GM23338 (cell line): ENCODE results near the gene DLL1. TPM values are rescaled to one million over a fixed set of nuclear protein-coding genes. Genes with fewer than 3 reads are reported as not detected.

ENCODE experiments used
- ATAC-seq: fragments of 200-7000 bp; cut with Tn5 transposase; 3 replicates; pipeline ENCODE4 v1.9.1; 2020
- DNase-seq: peaks from one replicate; pipeline ENCODE4 v3.0.0-alpha.2; 2015; ENCODE audit warnings: low spot score
- H2AFZ ChIP-seq: fragments of 200-600 bp; sonication (generic); 2 replicates; pipeline ENCODE4 v1.8.0; 2016; ENCODE audit warnings: antibody characterized with exemption, mild to moderate bottlenecking, moderate library complexity
- H3F3A ChIP-seq: fragments of 200-600 bp; sonication (generic); replicated peaks from 2 replicates; pipeline ENCODE4 v1.8.0; 2017; ENCODE audit warnings: antibody characterized with exemption, mixed run types, low read depth
- H3K27ac ChIP-seq: fragments of 200-600 bp; sonication (generic); 2 replicates; pipeline ENCODE4 v1.6.1; 2016; ENCODE audit warnings: low read depth
- H3K27me3 ChIP-seq: fragments of 200-600 bp; sonication (generic); 2 replicates; pipeline ENCODE4 v1.8.0; 2016; ENCODE audit warnings: mild to moderate bottlenecking, mixed run types, moderate library complexity; ENCODE audit not compliant: insufficient read depth
- H3K36me3 ChIP-seq: fragments of 200-600 bp; sonication (generic); 2 replicates; pipeline ENCODE4 v1.8.0; 2016; ENCODE audit warnings: mild to moderate bottlenecking; ENCODE audit not compliant: insufficient read depth
- H3K4me1 ChIP-seq: fragments of 200-600 bp; sonication (generic); 2 replicates; pipeline ENCODE4 v1.8.0; 2016; ENCODE audit warnings: mild to moderate bottlenecking, moderate library complexity; ENCODE audit not compliant: insufficient read depth
- H3K4me2 ChIP-seq: fragments of 200-600 bp; sonication (generic); 2 replicates; pipeline ENCODE4 v1.7.1; 2017; ENCODE audit warnings: mixed run types
- H3K4me3 ChIP-seq: fragments of 200-600 bp; sonication (generic); 2 replicates; pipeline ENCODE4 v1.6.1; 2016; ENCODE audit warnings: mixed run types
- H3K79me2 ChIP-seq: fragments of 200-600 bp; sonication (generic); replicated peaks from 2 replicates; pipeline ENCODE4 v1.8.0; 2017; ENCODE audit warnings: mild to moderate bottlenecking; ENCODE audit not compliant: insufficient read depth
- H3K9me2 ChIP-seq: fragments of 200-600 bp; sonication (generic); 2 replicates; pipeline ENCODE4 v1.8.0; 2017; ENCODE audit not compliant: insufficient read depth
- H4K20me1 ChIP-seq: fragments of 200-600 bp; sonication (generic); replicated peaks from 2 replicates; pipeline ENCODE4 v1.8.0; 2017; ENCODE audit warnings: mild to moderate bottlenecking; ENCODE audit not compliant: insufficient read depth
- H3K27ac Mint-ChIP-seq: 2 replicates; pipeline ENCODE4 v1.8.0; 2020; ENCODE audit warnings: inconsistent platforms, mild to moderate bottlenecking, moderate library complexity, mixed read lengths
- H3K27me3 Mint-ChIP-seq: 3 replicates; pipeline ENCODE4 v1.8.0; 2022; ENCODE audit warnings: low read depth, mild to moderate bottlenecking, moderate library complexity, mixed read lengths, inconsistent platforms; ENCODE audit not compliant: insufficient read depth, poor library complexity
- H3K36me3 Mint-ChIP-seq: 3 replicates; pipeline ENCODE4 v1.8.0; 2021; ENCODE audit warnings: low read depth, mild to moderate bottlenecking, inconsistent platforms, moderate library complexity, mixed read lengths
- H3K4me1 Mint-ChIP-seq: 3 replicates; pipeline ENCODE4 v1.8.0; 2020; ENCODE audit warnings: mild to moderate bottlenecking, inconsistent platforms, mixed read lengths
- H3K4me3 Mint-ChIP-seq: 3 replicates; pipeline ENCODE4 v1.8.0; 2021; ENCODE audit warnings: moderate library complexity, mild to moderate bottlenecking, inconsistent platforms, mixed read lengths
- H3K9me3 Mint-ChIP-seq: 3 replicates; pipeline ENCODE4 v1.8.0; 2020; ENCODE audit warnings: moderate library complexity, mild to moderate bottlenecking, inconsistent platforms, mixed read lengths
- CREB1 ChIP-seq: fragments of 250-450 bp; sonication (Bioruptor Pico); IDR thresholded peaks from 2 replicates; pipeline ENCODE4 v1.5.0; 2020; ENCODE audit warnings: low read depth, mild to moderate bottlenecking, moderate library complexity
- ETS1 ChIP-seq: IDR thresholded peaks from 2 replicates; pipeline ENCODE4 v1.6.1; 2016; ENCODE audit warnings: antibody characterized with exemption
- EZH2 ChIP-seq: fragments of 200-600 bp; sonication (generic); IDR thresholded peaks from one replicate; pipeline ENCODE4 v1.8.0; 2017; ENCODE audit warnings: antibody characterized with exemption, mild to moderate bottlenecking, low read depth; ENCODE audit not compliant: unreplicated experiment
- EZH2phosphoT487 ChIP-seq: fragments of 200-600 bp; sonication (generic); IDR thresholded peaks from one replicate; pipeline ENCODE4 v1.8.1; 2018; ENCODE audit warnings: antibody characterized with exemption; ENCODE audit not compliant: unreplicated experiment
- JUNB ChIP-seq: IDR thresholded peaks from one replicate; pipeline ENCODE4 v1.6.1; 2016; ENCODE audit warnings: antibody characterized with exemption; ENCODE audit not compliant: unreplicated experiment
- POLR2AphosphoS5 ChIP-seq: IDR thresholded peaks from 2 replicates; pipeline ENCODE4 v1.6.1; 2016; ENCODE audit warnings: antibody characterized with exemption, low read depth
- REST ChIP-seq: IDR thresholded peaks from one replicate; pipeline ENCODE4 v1.6.1; 2018; ENCODE audit warnings: antibody characterized with exemption; ENCODE audit not compliant: unreplicated experiment
- STAT1 ChIP-seq: IDR thresholded peaks from one replicate; pipeline ENCODE4 v1.6.1; 2016; ENCODE audit warnings: antibody characterized with exemption; ENCODE audit not compliant: unreplicated experiment
- ZNF331 ChIP-seq: fragments of 250-450 bp; sonication (Bioruptor Pico); IDR thresholded peaks from 2 replicates; pipeline ENCODE4 v1.5.0; 2020; ENCODE audit warnings: low read depth, mild to moderate bottlenecking, moderate library complexity
- polyA plus RNA-seq: library from polyadenylated mRNA; unstranded; fragments of >200 nt; fragmentation: Nextera tagmentation; extraction: Ambion mirVana; gene quantifications from 2 replicates; pipeline ENCODE4 v1.2.1, GENCODE V29; 2016
- total RNA-seq: library from RNA; depleted of rRNA; stranded (reverse); fragments of >200 nt; shearing (Covaris generic); gene quantifications from 2 replicates; pipeline ENCODE4 v1.2.3, GENCODE V29; 2014

The DLL1 gene
- total and polyA plus RNA-seq, 2 experiments from 2014 or later: 2.2 to 4.6 TPM

- H3K79me2 ChIP-seq: no peaks in the 10 kb centered on the region
- no peak overlapping the region for H3K27ac ChIP-seq
- DNase-seq: no peak
- Mint-ChIP-seq H3K4me3 (no peak overlapping the region), H3K27ac (no peak overlapping the region), H3K9me3 (no peaks in the 10 kb centered on the region), H3K27me3 (peaks cover 8% of the 10 kb centered on the region), H3K4me1 (peaks cover 19% of the 10 kb centered on the region), H3K36me3 (no peaks in the 10 kb centered on the region; the same call in 2 of the 3 replicates)
- H3F3A ChIP-seq: no peaks in the 10 kb centered on the region
- H3K4me1 ChIP-seq: no peaks in the 10 kb centered on the region
- ATAC-seq: no peak
- no peak overlapping the region for H3K4me2 ChIP-seq
- H2AFZ ChIP-seq: no peak overlapping the region
- no peaks in the 10 kb centered on the region for H3K36me3 ChIP-seq
- H4K20me1 ChIP-seq: no peaks in the 10 kb centered on the region
- TF ChIP-seq ZNF331 (CRISPR knock-in tag) (no peak), REST (no peak), ETS1 (no peak), POLR2AphosphoS5 (no peak), EZH2phosphoT487 (no peak), EZH2 (no peak)
- no peaks in the 10 kb centered on the region for H3K27me3 ChIP-seq
- no peak overlapping the region for H3K4me3 ChIP-seq
- no peaks in the 10 kb centered on the region for H3K9me2 ChIP-seq
Measured at GRCh38 chr6:170248861-170249600, 41.8 kb downstream of the DLL1 start.

- ATAC-seq: peak; percentile 12; the same call in 2 of the 3 replicates
- peak overlapping the region; percentile 88; the same call in 1 of the 2 replicates for H2AFZ ChIP-seq
- no peaks in the 10 kb centered on the region for H3F3A ChIP-seq
- H3K4me3 ChIP-seq: no peak overlapping the region
- H3K4me2 ChIP-seq: no peak overlapping the region
- H3K4me1 ChIP-seq: no peaks in the 10 kb centered on the region
- no peaks in the 10 kb centered on the region for H3K79me2 ChIP-seq
- no peaks in the 10 kb centered on the region for H4K20me1 ChIP-seq
- no peaks in the 10 kb centered on the region for H3K36me3 ChIP-seq
- Mint-ChIP-seq H3K36me3 (no peaks in the 10 kb centered on the region; the same call in 2 of the 3 replicates), H3K9me3 (no peaks in the 10 kb centered on the region; the same call in 2 of the 3 replicates), H3K4me3 (no peak overlapping the region), H3K27me3 (peaks cover 8% of the 10 kb centered on the region), H3K27ac (no peak overlapping the region), H3K4me1 (peaks cover 26% of the 10 kb centered on the region)
- H3K9me2 ChIP-seq: no peaks in the 10 kb centered on the region
- no peaks in the 10 kb centered on the region for H3K27me3 ChIP-seq
- no peak for DNase-seq
- H3K27ac ChIP-seq: no peak overlapping the region
- TF ChIP-seq POLR2AphosphoS5: no peak
- TF ChIP-seq EZH2: no peak
- TF ChIP-seq REST: no peak
- no peak for TF ChIP-seq STAT1
- no peak for TF ChIP-seq JUNB
- TF ChIP-seq CREB1 (CRISPR knock-in tag): no peak
- TF ChIP-seq ZNF331 (CRISPR knock-in tag): no peak
- TF ChIP-seq ETS1: no peak
- no peak for TF ChIP-seq EZH2phosphoT487
Measured at GRCh38 chr6:170248111-170248805, 42.6 kb downstream of the DLL1 start.
